ENCODE data around the gene MGAT4C.

DNA sequence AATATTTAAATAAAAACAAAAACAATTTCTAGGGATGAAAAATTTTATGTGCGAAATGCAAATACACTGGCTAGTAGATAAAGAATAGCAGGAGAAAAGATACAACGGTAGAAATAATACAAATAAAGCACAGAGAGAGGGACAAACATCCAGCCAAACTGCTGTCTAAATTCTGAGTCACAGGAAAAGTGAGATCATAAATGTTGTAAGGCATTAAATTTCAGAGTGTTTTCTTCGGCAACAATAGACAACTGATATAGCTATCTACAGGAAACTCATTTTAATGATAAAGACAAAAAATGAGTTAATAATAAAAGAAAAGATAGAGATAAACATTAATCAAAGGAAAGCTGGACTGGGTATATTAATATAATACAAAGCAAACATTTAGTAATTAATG is 259.9 kb downstream of the MGAT4C start:
- no peak for TF ChIP-seq EZH2 (IDR thresholded peaks at IDR 0.05; ENCODE audit: low read depth)
- TF ChIP-seq, protein P1, sequence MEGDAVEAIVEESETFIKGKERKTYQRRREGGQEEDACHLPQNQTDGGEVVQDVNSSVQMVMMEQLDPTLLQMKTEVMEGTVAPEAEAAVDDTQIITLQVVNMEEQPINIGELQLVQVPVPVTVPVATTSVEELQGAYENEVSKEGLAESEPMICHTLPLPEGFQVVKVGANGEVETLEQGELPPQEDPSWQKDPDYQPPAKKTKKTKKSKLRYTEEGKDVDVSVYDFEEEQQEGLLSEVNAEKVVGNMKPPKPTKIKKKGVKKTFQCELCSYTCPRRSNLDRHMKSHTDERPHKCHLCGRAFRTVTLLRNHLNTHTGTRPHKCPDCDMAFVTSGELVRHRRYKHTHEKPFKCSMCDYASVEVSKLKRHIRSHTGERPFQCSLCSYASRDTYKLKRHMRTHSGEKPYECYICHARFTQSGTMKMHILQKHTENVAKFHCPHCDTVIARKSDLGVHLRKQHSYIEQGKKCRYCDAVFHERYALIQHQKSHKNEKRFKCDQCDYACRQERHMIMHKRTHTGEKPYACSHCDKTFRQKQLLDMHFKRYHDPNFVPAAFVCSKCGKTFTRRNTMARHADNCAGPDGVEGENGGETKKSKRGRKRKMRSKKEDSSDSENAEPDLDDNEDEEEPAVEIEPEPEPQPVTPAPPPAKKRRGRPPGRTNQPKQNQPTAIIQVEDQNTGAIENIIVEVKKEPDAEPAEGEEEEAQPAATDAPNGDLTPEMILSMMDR (conservative IDR thresholded peaks at IDR 0.05): no peak

Data from PC-9 (cell line).